ENCODE measurements around the gene SPSB3. TPM values are rescaled to one million over a fixed set of nuclear protein-coding genes. Genes with fewer than 3 reads are reported as not detected.

SPSB3 gene
- total and polyA plus RNA-seq, 8 donors, result 19.2 to 223 (median 39.6) TPM

DNA sequence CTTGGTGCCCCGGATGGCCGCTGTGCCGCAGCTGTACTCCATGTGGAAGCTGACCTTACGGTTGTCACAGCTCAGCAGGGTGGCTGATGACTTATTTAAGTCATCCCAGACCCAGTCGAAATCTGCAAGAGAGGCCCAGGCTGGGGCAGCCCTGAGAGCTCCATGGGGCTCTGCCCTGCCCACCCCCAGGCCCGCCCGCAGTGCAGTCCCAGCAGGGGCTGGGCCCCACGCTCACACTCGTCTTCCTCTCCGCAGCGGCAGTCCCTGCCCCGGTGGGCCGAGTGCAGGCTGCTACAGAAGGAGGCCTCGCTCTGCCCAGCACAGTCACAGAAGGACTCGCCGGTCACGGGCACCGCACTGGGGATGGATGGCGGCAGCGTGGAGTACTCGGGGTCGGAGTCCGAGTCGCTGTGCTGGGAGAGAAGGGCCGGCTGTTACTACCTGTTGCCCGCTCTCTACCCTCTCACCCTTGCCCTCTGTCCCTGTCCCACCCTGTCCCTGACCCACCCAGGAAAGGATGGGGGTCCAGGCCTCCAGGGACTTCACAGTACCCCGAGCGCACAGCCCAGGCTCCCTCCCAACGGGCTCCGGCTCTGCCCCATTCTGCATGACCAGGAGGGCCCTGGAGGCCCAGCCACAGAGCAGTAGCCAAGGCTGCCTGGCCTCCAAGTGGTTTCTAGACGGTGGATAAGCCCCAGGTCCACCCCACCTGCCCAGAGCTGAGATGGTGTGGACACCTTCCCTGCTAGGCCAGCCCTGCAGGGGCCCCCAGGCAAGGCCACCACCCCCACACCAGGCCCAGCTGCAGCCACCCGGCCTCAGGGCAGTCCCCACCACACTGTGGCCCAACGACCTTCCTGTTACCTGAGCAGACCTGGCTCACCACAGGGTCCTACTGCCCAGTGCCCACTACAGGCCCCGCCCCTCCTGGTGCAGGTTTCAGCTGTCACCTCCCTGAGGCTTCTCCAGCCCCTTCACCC, 3.9 kb downstream of the SPSB3 start:
- no peak for TF ChIP-seq CTCF (IDR thresholded peaks at IDR 0.05)
- 84 to 87% methylated on average over 34 of the region's 34 CpGs for WGBS, 2 donors
- H3K27me3 ChIP-seq, result no peaks in the 10 kb centered on the region
- peaks cover 18 to 21% (median 20%) of the 10 kb centered on the region in 3 donors for H3K4me1 ChIP-seq
- DNase-seq (peak in 4 of 6 donors; percentile 17 to 82 (median 40)), ATAC-seq (no peak), FAIRE-seq (no peak)
- intact Hi-C loops (cut with DNase I), result no loop called here
- H3K27ac ChIP-seq, result no peak overlapping the region
- no peaks in the 10 kb centered on the region for H3K9me3 ChIP-seq
- peaks cover 0 to 25% (median 10%) of the 10 kb centered on the region in 3 donors for H3K36me3 ChIP-seq
- no peak overlapping the region for H3K4me3 ChIP-seq

DNA sequence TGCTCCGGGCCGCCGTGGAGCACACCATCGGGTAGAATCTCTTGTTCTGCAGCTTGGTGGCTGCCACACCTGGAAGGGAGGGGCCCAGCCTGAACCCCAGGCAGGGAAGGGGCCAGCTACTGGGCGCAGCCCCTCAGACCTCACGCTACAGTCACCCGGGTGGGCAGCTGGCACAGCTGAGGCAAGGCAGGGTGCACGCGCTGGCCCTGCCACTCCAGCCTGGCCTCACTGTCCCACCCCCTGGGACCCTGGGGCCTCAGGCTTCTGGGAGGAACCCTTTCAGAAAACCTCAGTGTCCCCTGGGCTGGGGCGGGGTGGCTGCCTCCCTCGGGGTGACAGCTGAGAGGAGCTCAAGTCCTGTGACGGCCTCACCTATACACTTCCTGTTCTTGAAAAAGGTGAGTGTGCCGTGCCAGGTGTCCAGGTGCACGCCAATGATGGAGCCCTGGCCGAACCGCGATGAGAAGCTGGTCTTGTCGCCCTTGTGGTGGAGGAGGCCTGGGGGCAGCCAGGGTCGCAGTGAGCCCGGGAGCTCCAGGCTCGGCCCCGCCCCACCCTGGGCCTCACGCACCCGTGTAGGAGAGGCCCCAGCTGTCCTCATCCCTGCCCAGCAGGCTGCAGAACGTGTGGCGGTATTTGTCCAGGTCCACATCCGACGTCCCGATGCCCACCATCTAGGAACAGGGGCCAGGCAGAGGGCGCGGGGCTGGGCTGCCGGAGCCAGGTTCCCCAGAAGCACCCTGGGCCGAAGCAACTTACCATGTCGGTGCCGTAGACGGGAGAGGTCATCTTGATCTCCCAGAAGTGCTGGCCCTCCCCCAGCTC, 4.8 kb downstream of the SPSB3 start:
- H3K36me3 ChIP-seq, result peaks cover 0 to 25% (median 10%) of the 10 kb centered on the region in 3 donors
- FAIRE-seq (no peak), ATAC-seq (no peak), DNase-seq (peak in 5 of 6 donors; percentile 11 to 82 (median 30))
- no peak for TF ChIP-seq CTCF (IDR thresholded peaks at IDR 0.05)
- H3K4me1 ChIP-seq, result peaks cover 18 to 21% (median 20%) of the 10 kb centered on the region in 3 donors
- H3K27me3 ChIP-seq, result no peaks in the 10 kb centered on the region
- no peak overlapping the region for H3K27ac ChIP-seq
- H3K9me3 ChIP-seq, result no peaks in the 10 kb centered on the region
- intact Hi-C loops (cut with DNase I), result no loop called here
- H3K4me3 ChIP-seq, result no peak overlapping the region
- WGBS, 2 donors, result 81 to 85% methylated on average over 35 to 36 of the region's 36 CpGs

GRCh38 chr16:1776991-1777374, 5.4 kb downstream of the SPSB3 start:
- WGBS, 2 donors, result 92 to 95% methylated on average over 22 of the region's 22 CpGs

DNA sequence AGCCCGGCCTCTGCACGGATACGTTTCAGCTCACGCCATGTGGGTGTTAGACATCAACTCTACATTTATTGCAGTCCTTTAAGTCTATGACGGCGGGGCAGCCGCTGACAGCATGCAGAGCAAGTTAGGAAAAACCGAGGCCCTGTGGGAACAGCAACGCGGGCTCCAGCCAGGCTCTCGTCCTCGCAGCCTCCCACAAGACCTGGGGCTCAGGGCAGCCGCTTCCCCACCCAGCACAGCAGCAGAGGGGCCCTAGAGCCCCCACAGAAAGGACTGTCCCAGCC, 5.8 kb downstream of the SPSB3 start:
- 85 to 87% methylated on average over 13 of the region's 13 CpGs for WGBS, 2 donors
- intact Hi-C loops (cut with DNase I), result no loop called here
- peaks cover 17 to 21% (median 20%) of the 10 kb centered on the region in 3 donors for H3K4me1 ChIP-seq
- H3K9me3 ChIP-seq, result no peaks in the 10 kb centered on the region
- H3K27me3 ChIP-seq, result no peaks in the 10 kb centered on the region
- peaks cover 0 to 25% (median 10%) of the 10 kb centered on the region in 3 donors for H3K36me3 ChIP-seq
- FAIRE-seq (no peak), DNase-seq (no peak), ATAC-seq (no peak)
- no peak overlapping the region for H3K27ac ChIP-seq
- H3K4me3 ChIP-seq, result no peak overlapping the region
- TF ChIP-seq CTCF (IDR thresholded peaks at IDR 0.05), result no peak

More at GRCh38 chr16:1776991-1777374, 5.4 kb downstream of the SPSB3 start:
- no peak overlapping the region for H3K27ac ChIP-seq
- H3K4me1 ChIP-seq, result peaks cover 18 to 21% (median 20%) of the 10 kb centered on the region in 3 donors
- no peak for TF ChIP-seq CTCF (IDR thresholded peaks at IDR 0.05)
- DNase-seq (peak in 3 of 6 donors; percentile 11 to 39 (median 32)), FAIRE-seq (no peak), ATAC-seq (no peak)
- no peaks in the 10 kb centered on the region for H3K9me3 ChIP-seq
- H3K27me3 ChIP-seq, result no peaks in the 10 kb centered on the region
- intact Hi-C loops (cut with DNase I), result no loop called here
- H3K36me3 ChIP-seq, result peaks cover 0 to 25% (median 10%) of the 10 kb centered on the region in 3 donors
- no peak overlapping the region for H3K4me3 ChIP-seq
